ENCODE results near the gene VAC14.

GRCh38 chr16:70701036-70701435 is 99.9 kb downstream of the VAC14 start:
- TF ChIP-seq CTCF (tag by site-specific recombination; IDR thresholded peaks at IDR 0.05) (no peak), REST (tag by site-specific recombination; IDR thresholded peaks at IDR 0.05) (no peak), ZNF548 (tag by site-specific recombination; IDR thresholded peaks at IDR 0.05) (no peak), ZBTB26 (tag by site-specific recombination; optimal IDR thresholded peaks at IDR 0.05) (no peak), ZNF354C (tag by site-specific recombination; IDR thresholded peaks at IDR 0.05; ENCODE audit: borderline replicate concordance, low read depth) (no peak), YY1 (tag by site-specific recombination; IDR thresholded peaks at IDR 0.05) (no peak), SP2 (tag by site-specific recombination; IDR thresholded peaks at IDR 0.05) (no peak), ZNF121 (tag by site-specific recombination; IDR thresholded peaks at IDR 0.05) (no peak)

Data from HEK293 (cell line).